ENCODE data around the gene ASTL.

ASTL gene

DNA sequence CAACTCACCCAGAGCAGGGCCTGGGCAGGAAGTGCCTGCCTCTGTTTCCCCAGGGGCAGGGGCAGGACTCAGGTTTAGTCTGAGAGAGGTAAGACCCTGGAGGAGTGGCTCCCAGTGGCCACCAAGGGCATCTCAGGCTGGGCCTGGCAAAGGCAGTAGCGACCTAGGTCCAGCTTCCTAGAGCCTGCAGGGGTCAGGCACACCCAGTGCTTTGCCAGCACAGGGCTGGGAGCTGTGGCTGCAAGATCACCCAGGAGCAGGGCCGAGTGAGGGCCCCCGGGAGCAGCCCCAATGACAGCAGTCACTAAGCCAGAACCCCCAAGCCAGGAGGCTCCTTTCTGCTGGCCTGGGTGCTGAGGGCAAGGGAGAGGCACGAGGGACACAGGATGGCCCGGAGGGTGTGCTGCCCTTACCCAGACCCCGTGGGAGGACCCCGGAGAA, 15.7 kb upstream of the ASTL start:
- Mint-ChIP-seq H3K27me3 (no peaks in the 10 kb centered on the region), H3K4me1 (ENCODE audit: low read depth) (peaks cover 83% of the 10 kb centered on the region), H3K4me3 (no peak overlapping the region), H3K27ac (no peak overlapping the region), H3K36me3 (no peaks in the 10 kb centered on the region), H3K9me3 (ENCODE audit: low read depth) (no peaks in the 10 kb centered on the region)

DNA sequence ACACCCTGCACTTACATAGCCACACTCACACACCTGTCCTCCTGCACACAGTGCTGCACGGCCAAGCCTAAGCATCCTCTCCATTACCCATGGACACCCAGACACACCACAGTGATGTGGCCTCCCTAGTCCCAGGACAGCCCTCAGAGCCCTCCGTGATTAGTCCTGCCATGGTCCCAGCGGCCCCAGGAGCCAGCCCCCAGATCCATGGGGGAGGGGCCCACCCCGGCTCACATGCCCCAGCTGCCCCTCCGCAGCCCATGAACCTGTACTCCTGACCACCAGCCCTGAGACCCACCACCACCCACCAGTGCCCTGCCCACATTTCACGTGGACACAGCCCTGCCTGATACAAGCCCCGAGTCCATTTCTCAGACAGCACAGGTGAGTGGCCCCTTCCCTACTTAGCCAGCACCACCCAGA, 15.0 kb upstream of the ASTL start:
- H3K4me3 Mint-ChIP-seq, result no peak overlapping the region
- H3K9me3 Mint-ChIP-seq (ENCODE audit: low read depth), result no peaks in the 10 kb centered on the region
- peaks cover 85% of the 10 kb centered on the region for H3K4me1 Mint-ChIP-seq (ENCODE audit: low read depth)
- no peaks in the 10 kb centered on the region for H3K27me3 Mint-ChIP-seq
- no peaks in the 10 kb centered on the region for H3K36me3 Mint-ChIP-seq
- peak overlapping the region; percentile 54 for H3K27ac Mint-ChIP-seq

DNA sequence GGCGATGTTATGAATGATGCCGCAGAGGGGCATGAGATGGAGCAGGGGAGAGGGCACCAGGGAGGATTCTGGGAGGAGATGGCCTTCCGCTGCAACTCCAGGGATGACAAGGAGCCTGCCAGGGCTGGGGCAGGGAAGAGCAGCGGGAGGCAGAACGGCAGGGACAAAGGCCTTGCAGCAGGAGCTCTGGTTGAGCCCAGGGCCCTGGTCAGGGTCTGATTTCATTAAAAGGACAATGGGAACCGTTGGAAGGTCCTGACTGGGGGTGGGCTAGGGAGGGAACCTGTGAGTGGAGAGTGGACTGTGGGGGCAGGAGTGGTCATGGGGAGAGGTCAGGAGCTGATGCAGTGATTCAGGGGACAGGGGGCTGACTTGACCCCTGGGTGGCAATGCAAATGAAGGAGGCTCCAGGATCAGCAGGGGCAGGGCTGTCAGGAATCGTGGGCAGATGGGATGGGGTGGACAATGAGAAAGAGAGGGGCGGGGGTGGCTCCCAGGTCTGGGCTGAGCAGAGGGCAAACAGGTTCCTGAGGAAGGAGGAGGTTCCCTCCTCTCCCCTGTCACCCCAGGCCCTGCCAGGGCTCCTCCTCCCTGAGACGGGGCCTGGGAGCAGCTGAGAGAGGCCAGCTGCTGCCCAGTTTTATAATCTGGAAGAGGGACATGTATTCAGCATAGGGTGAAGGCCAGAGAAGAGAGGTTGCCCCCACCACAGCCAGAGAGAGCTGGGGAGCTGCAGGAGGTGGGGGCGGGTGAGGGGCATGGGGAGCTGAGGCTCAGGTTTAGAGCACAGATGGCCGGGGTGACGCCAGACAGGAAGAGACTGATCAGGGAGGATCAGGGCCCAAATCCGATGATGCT, 14.2 kb upstream of the ASTL start:
- H3K4me1 Mint-ChIP-seq (ENCODE audit: low read depth), result peaks cover 85% of the 10 kb centered on the region
- H3K4me3 Mint-ChIP-seq, result no peak overlapping the region
- no peaks in the 10 kb centered on the region for H3K27me3 Mint-ChIP-seq
- H3K27ac Mint-ChIP-seq, result peak overlapping the region; percentile 47
- no peaks in the 10 kb centered on the region for H3K9me3 Mint-ChIP-seq (ENCODE audit: low read depth)
- no peaks in the 10 kb centered on the region for H3K36me3 Mint-ChIP-seq

DNA sequence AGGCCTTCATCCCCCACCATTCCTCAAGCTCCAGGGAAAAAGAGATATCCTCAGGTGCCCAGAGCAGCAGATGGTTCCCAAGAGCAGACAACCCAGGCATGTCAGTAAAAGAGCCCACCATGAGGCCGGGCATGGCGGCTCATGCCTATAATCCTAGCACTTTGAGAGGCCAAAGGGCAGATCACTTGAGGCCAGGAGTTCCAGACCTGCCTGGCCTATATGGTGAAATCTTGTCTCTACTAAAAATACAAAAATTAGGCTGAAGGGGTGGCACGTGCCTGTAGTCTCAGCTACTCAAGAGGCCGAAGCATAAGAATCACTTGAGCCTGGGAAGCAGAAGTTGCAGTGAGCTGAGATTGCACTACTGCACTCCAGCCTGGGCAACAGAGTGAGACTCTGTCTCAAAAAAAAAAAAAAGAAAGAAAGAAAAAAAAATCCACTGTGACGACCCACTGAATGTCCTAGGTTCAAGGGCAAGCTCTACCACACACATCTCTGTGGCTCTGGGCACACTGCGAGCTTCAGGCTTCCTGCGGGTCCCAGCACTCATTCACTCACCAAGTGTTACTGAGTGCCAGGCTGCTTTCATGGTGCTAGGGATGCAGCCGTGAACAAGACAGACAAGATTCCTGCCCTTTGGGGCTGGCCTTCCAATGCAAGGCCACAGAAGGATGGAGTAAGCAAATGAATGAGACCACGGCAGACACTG, 13.4 kb upstream of the ASTL start:
- Mint-ChIP-seq H3K9me3 (ENCODE audit: low read depth) (no peaks in the 10 kb centered on the region), H3K36me3 (no peaks in the 10 kb centered on the region), H3K27ac (peak overlapping the region; percentile 47), H3K4me1 (ENCODE audit: low read depth) (peaks cover 85% of the 10 kb centered on the region), H3K4me3 (no peak overlapping the region), H3K27me3 (no peaks in the 10 kb centered on the region)

DNA sequence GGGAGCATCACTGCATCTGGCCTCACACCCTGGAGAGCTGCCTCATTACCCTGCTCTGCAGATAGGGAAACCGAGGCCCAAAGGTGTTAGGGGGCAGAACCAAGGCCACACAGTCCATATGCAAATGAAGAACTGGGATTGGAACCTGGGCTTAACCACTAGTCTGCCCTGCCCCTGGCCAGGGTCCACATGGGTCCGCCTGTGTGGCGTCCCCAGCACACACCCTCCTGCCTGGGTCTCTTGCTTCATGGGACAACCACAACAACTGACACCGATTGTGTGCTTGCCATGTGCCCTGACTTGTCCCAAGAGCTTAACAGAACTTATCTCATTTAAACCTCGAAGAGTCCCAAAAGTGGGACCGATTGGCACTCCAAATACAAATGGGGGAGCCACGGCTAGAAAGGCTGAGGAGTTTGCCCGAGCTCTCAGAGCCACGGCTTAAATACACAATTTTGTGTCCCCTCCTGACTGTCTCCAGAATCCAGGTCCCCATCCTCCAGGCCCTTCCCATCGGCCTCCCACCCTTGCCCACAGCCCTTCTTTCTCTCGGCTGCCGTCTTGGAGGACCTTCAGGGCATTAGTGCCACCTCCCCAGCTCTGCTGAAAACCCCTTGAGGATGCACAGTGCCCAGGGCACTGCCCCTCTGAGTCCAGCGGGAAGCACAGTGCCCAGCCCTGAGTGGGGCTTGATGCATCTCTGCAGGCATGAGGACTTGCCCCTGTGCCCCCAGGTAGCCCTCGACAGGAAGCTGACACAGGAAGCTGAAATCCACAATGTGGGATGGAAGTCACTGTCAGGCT, 12.7 kb upstream of the ASTL start:
- Mint-ChIP-seq H3K9me3 (ENCODE audit: low read depth) (no peaks in the 10 kb centered on the region), H3K4me1 (ENCODE audit: low read depth) (peaks cover 83% of the 10 kb centered on the region), H3K4me3 (no peak overlapping the region), H3K27me3 (no peaks in the 10 kb centered on the region), H3K36me3 (no peaks in the 10 kb centered on the region), H3K27ac (peak overlapping the region; percentile 68)

DNA sequence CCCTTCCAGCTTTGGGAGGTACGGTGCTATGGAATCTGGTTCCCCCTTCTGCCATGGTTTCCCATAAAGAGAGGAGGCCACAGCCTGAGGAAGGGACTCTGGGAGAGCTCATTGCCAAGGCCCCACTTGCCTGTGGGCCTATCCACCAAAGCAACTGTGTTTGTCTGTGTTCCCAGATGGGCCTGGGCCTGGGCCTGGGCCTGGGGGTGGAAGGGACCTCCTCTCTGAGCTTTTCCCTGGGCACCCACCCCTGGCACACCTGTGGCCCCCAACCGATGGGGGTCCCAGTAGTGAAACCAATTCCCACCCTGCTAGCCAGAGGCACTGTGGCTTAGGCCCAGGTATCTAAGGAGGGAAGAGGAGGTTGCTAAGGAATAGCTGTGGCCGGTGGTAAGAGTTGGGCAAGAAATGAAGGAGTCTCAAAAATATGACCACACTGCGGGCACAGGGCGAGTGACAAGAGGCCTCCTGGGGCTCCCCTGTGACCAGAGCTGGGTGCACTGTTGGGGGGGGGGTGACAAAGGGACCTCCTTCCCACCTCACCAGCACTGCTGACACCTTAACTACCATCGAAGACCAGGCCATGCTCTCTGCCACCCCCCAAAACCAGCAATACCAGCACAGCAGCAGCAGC, 11.8 kb upstream of the ASTL start:
- no peaks in the 10 kb centered on the region for H3K27me3 Mint-ChIP-seq
- H3K9me3 Mint-ChIP-seq (ENCODE audit: low read depth), result no peaks in the 10 kb centered on the region
- H3K4me1 Mint-ChIP-seq (ENCODE audit: low read depth), result peaks cover 78% of the 10 kb centered on the region
- peak overlapping the region; percentile 68 for H3K27ac Mint-ChIP-seq
- H3K4me3 Mint-ChIP-seq, result no peak overlapping the region
- no peaks in the 10 kb centered on the region for H3K36me3 Mint-ChIP-seq

DNA sequence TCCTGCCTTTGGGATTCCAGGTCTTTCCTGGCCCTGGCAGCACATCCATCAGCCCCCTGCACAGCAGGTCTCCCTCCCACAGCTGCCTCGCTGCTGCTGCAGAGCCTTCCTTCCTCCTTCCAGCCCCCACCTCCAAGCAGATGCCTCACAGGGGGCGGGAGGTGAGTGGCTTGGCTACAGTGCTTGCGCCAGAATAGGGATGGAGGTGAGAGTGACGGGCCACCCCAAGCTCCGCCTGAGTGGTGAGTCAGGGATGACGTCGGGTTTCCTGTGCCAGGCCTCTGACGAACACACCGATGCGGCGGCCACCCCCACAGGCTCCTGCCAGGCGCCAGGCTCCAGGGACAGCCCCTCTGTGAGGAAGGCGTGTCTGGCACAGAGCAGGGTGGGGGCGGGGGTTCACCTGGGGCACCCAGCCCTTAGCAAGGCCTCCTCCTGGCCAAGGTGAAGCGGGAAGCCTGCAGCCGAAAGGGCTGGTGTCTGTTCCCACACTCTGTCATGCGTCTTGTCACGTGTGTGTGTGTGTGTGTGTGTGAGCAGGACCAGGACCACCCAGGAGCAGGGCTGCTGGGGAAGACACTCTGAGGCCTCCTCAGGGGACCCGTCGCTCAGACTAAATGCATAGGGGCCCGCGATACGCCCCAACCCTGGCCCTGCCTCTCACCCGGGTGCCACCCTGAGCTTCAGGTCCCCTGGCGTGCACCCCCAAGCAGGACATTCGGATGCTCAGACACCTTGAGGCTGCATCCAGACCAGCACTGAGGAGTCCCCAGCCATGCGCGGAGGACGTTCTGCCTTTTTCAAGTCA, 10.3 kb upstream of the ASTL start:
- Mint-ChIP-seq H3K9me3 (ENCODE audit: low read depth) (no peaks in the 10 kb centered on the region), H3K27me3 (no peaks in the 10 kb centered on the region), H3K27ac (peak overlapping the region; percentile 92), H3K4me3 (peak overlapping the region; percentile 85), H3K36me3 (peaks cover 7% of the 10 kb centered on the region), H3K4me1 (ENCODE audit: low read depth) (peaks cover 71% of the 10 kb centered on the region)

DNA sequence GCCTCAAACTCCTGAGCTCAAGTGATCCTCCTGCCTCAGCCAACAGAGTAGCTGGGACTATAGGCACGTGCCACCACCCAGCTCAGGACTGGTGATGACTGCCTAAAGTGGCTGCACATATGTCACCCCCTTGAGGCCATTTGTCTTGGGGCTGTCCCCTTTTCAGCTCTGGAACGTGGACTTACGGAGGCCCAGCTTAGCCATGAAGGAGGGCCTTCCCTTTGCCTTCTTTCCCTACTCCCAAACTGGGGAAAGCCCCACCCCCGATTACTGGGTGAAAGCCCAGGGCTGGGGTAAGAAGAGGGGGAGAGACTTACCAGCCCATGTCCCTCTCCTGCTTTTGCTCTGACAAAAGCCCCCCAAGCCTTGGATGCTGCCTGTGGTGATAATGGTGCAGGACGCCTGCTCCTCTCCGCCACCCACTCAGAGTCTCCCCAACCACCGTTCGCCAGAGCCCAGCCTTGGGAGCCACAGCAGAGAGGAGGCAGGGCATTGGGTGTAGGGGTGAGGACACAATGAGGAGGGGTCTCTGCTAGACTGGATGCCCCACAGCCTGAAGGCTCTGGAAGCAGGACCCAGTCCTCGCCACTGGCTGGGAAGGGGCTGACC, 9.4 kb upstream of the ASTL start:
- Mint-ChIP-seq H3K4me3 (peak overlapping the region; percentile 85), H3K27ac (peak overlapping the region; percentile 92), H3K9me3 (ENCODE audit: low read depth) (no peaks in the 10 kb centered on the region), H3K4me1 (ENCODE audit: low read depth) (peaks cover 63% of the 10 kb centered on the region), H3K27me3 (no peaks in the 10 kb centered on the region), H3K36me3 (peaks cover 11% of the 10 kb centered on the region)

DNA sequence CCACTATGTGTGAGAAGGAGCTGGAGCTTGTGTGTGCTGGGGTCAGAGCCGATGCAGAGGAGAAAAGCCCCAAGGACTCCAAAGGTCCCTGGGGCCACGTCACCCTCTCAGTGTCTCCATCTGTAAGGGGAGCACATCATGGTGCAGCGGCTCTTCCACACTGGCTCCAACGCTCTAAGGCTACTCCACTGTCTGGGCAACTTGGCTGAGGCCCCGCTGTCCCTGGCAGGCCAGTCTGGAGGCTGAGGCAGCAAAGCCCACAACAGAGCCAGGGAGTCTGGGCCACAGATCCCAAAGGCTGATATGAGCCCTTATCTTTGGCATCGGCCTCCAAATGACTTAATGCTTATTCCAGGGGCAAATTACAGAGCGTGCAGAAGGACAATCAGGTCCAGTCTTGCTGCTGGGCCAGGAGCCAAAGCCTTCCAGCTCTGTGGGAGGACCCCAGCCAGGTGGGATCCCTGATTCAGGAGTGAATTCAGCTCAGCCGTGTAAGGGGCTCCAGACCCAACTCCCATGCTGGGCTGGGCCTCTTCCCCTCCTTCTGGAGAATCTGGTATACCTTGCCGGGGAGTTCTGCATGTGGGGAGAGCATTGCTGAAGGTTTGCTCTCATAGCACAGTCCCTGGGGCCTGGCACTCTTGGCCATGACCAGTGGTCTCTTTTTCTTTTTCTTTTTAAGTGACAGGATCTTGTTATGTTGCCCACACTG, 8.7 kb upstream of the ASTL start:
- Mint-ChIP-seq H3K27me3 (no peaks in the 10 kb centered on the region), H3K36me3 (peaks cover 11% of the 10 kb centered on the region), H3K4me1 (ENCODE audit: low read depth) (peaks cover 58% of the 10 kb centered on the region)

DNA sequence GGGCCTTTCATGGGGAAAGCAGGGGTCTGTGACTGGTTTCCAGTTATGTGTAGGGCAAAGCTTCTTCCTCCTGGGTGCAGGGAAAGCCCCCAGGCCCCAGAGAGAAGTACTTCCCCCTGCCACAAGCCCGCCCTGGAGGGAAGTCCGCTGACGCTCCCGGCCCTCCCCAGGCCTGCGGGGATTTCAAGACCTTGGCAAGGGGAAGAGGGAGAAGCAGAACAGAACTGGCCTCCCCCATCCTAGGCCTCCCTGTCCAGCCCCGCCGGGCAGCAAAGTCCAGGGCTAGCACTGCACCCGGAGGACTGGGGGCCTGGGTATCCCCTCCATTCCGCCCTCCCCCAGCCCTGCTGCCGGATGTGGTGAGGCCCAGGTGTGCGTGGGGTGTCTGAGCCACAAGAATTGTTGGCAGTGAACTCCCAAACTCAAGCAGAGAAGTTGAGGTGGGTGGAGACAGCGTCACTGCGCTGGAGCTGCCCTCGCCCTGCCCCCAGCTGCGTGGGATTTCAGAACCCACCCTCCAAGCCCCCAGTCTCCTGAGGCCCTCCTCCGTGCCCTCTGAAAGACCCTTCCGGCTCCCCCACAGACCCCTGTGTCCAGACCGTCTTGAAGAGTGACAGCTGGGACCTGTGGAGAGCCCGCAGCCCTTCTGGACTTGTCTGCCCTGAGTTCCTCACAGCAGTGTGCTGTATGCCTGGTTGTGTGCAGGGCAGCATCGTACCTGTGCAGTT, 8.0 kb upstream of the ASTL start:
- Mint-ChIP-seq H3K9me3 (ENCODE audit: low read depth) (no peaks in the 10 kb centered on the region), H3K36me3 (peaks cover 11% of the 10 kb centered on the region)

More for the DNA sequence above, 8.7 kb upstream of the ASTL start:
- peak overlapping the region; percentile 92 for H3K27ac Mint-ChIP-seq
- peak overlapping the region; percentile 85 for H3K4me3 Mint-ChIP-seq
- no peaks in the 10 kb centered on the region for H3K9me3 Mint-ChIP-seq (ENCODE audit: low read depth)

DNA sequence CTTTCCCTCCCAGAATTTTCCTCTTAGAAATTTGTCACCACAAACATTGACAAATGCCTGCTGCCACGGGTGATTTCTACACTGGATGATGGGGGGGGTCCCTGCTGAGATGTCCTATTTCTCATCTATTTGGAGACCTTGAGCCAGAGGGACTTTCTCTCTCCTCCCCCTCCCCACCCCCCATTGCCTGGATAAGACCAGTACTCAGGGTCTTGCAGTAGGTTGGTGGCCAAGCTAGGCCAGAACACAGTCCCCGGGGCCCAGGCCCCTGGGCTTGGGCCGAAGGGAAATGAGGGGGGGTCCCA, 7.5 kb upstream of the ASTL start:
- H3K27ac Mint-ChIP-seq, result peak overlapping the region; percentile 92
- H3K4me1 Mint-ChIP-seq (ENCODE audit: low read depth), result peaks cover 48% of the 10 kb centered on the region
- H3K36me3 Mint-ChIP-seq, result peaks cover 11% of the 10 kb centered on the region
- no peaks in the 10 kb centered on the region for H3K9me3 Mint-ChIP-seq (ENCODE audit: low read depth)
- no peaks in the 10 kb centered on the region for H3K27me3 Mint-ChIP-seq
- H3K4me3 Mint-ChIP-seq, result peak overlapping the region; percentile 85

More for the DNA sequence above, 8.0 kb upstream of the ASTL start:
- peak overlapping the region; percentile 85 for H3K4me3 Mint-ChIP-seq
- H3K27ac Mint-ChIP-seq, result peak overlapping the region; percentile 92
- H3K4me1 Mint-ChIP-seq (ENCODE audit: low read depth), result peaks cover 53% of the 10 kb centered on the region
- no peaks in the 10 kb centered on the region for H3K27me3 Mint-ChIP-seq

DNA sequence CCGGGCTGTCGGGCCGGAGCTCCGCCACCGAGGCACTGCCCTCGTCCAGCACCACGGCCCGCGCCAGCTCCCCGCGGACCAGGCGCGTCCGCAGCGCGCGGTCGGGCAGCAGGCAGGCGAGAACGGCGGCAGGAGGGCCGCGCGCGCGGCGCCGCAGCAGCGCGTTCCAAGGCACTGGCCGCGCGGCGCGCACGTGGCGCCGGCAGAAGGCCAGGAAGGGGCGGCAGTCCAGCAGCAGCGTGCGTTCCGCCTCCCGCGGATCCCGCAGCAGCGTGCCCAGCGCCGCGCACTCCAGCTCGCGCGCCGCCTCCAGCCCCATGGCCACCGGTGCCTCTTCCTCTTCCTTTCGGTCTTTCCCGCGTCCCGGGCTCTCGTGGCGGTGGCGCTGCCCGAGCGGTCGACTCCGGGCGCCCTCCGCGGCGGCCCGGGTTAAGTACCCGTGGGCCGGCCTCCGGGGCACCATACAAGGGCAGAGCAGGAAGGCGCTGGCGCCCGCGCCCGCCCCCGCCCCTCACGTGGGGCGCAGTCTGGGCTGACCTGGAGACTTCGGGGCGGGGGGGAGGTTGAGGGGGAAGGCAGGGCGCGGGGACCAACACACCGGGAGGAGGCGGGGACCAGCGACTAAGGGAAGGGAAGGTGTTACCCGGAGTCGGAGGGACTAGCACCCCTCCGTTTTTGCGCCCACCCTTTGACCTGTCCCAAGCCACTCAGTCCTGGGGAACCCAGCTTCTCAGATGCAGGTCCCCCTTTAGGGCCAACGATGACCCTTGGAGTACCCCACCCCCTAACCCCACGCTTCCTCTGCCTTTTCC, 6.9 kb upstream of the ASTL start, which contains the start of gene DUSP2:
Gene DUSP2, minus strand, starts transcription at position 405 of the 812 bp plus-strand sequence. Its CDS starts 86 bp downstream, at position 319.
- Mint-ChIP-seq H3K36me3 (peaks cover 11% of the 10 kb centered on the region), H3K27ac (peak within 1 kb of the TSS; percentile 95), H3K9me3 (ENCODE audit: low read depth) (no peaks in the 10 kb centered on the region), H3K4me3 (peak within 1 kb of the TSS; percentile 94), H3K4me1 (ENCODE audit: low read depth) (peaks cover 46% of the 10 kb centered on the region), H3K27me3 (no peaks in the 10 kb centered on the region)
